GM12891 (cell line): ENCODE results near the gene PRKAR1B.

Experiments
- POLR2A ChIP-seq: IDR thresholded peaks from 2 replicates; pipeline ENCODE4 v1.6.1; 2011; ENCODE audit warnings: low read depth, low read length, control low read depth
- POLR2AphosphoS5 ChIP-seq: IDR thresholded peaks from 2 replicates; pipeline ENCODE4 v1.6.1; 2011; ENCODE audit warnings: low read depth, low read length, control low read depth
- POU2F2 ChIP-seq: IDR thresholded peaks from 2 replicates; pipeline ENCODE4 v1.6.1; 2011; ENCODE audit warnings: low read depth, mild to moderate bottlenecking, control low read depth, low read length, moderate library complexity
- TAF1 ChIP-seq: IDR thresholded peaks from 2 replicates; pipeline ENCODE4 v1.6.1; 2011; ENCODE audit warnings: low read depth, low read length, control low read depth

DNA sequence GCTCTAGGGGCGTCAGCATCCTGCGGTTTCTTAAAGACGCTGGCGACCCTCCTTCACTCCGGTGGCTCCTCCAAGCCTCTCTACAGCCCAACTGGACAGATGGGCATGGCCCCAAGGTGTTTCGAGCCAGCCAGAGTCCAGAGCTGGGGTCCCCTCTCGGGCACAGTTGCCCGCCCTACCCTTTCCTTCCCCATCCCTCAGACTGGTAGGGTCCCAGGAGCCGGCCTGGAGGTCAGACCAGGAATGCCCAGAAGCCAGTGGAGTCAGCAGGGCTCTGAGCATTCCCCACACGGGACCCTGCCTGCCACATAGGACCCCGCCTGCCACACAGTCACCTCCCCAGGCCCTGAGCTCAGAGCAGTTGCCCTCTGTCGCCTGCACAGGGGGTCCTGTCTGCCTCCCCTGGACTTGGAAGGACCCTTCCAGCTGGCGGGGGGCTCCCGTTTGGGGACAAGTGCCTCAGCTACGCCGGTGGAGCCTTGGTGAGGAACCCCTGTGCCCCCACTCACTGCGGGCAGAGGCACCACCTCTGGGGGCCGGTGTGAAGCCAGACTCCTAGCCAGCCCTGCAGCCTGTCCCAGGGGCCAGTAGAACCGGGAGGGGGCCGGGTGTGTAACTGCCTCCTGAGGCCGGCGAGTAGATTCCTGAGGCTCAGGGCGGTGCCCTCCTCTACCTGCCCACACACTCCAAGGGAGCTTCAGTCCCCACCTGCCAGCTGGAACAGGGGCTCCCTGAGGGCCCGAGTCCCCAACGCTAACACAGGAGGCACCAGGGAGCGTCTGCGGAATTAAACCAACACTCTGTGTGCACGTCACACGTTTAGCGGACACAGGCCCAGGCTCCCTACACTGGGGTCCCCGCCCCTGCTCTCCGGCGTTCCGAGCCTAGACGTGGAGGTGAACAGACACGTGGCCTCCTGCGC lies 188.1 kb downstream of the PRKAR1B start:
- no peak for TF ChIP-seq POLR2A
- no peak for TF ChIP-seq TAF1
- TF ChIP-seq POLR2AphosphoS5: no peak
- no peak for TF ChIP-seq POU2F2
